A673 (cell line): ENCODE results near the gene SLC25A26.

Experiments used
- CTCF ChIP-seq: fragments of 300-800, 200-600 bp; sonication (generic); conservative IDR thresholded peaks from 2 replicates; pipeline ENCODE4 v1.5.1; 2017; ENCODE audit warnings: low read depth, mild to moderate bottlenecking, antibody characterized with exemption, low read length, moderate library complexity, mixed read lengths
- EZH2 ChIP-seq: fragments of 200-600 bp; sonication (generic); IDR thresholded peaks from 2 replicates; pipeline ENCODE4 v1.6.1; 2017; ENCODE audit warnings: borderline replicate concordance, low read depth, mild to moderate bottlenecking, mixed read lengths, antibody characterized with exemption, low read length; ENCODE audit not compliant: poor library complexity, severe bottlenecking

DNA sequence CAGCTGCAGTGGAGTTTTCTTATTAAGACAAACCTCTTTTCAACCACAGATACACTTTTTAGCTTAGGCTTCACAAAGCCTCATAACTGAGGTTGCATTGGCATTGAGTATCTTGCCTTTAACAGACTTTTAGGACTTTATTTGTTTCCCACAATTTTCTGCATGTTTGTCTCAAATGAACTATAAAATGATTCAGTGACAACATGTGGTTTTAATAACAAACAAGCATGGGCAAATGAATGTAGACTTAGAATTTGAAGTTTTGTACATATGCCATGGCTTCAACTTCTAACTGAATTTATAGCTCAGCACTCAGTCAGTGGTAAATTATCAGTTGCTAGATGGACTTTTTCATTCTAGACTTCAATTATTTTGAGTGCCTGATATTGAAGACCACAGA lies 101.6 kb downstream of the SLC25A26 start:
- TF ChIP-seq EZH2: no peak
- TF ChIP-seq CTCF: no peak
